Measurements from ENCODE around the gene PPP2R2D.

PPP2R2D gene

DNA sequence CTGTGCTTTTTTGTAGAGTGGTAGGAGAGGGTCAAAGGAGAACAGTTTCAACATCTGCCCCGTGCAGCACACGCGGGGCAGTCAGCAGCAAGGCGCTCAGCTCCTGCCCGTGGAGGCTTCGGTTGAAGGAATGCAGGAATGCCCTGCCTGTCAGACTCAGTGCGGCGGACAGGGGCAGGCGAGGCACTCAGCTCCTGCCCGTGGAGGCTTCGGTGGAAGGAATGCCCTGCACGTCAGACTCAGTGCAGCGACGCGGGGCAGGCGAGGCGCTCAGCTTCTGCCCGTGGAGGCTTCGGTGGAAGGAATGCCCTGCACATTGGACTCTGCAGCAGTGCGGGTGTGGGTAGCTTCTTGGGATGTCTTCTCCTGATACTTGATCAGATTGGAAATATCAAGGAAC, 37.0 kb downstream of the PPP2R2D start:
- H3K4me3 ChIP-seq (ENCODE audit: low read depth, low read length) = no peak overlapping the region
- no peak for DNase-seq
- H3K27me3 ChIP-seq (replicated peaks) = no peaks in the 10 kb centered on the region
- TF ChIP-seq, protein P1, sequence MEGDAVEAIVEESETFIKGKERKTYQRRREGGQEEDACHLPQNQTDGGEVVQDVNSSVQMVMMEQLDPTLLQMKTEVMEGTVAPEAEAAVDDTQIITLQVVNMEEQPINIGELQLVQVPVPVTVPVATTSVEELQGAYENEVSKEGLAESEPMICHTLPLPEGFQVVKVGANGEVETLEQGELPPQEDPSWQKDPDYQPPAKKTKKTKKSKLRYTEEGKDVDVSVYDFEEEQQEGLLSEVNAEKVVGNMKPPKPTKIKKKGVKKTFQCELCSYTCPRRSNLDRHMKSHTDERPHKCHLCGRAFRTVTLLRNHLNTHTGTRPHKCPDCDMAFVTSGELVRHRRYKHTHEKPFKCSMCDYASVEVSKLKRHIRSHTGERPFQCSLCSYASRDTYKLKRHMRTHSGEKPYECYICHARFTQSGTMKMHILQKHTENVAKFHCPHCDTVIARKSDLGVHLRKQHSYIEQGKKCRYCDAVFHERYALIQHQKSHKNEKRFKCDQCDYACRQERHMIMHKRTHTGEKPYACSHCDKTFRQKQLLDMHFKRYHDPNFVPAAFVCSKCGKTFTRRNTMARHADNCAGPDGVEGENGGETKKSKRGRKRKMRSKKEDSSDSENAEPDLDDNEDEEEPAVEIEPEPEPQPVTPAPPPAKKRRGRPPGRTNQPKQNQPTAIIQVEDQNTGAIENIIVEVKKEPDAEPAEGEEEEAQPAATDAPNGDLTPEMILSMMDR (IDR thresholded peaks at IDR 0.05; ENCODE audit: low read depth, low read length, missing control alignments) = no peak
- in situ Hi-C loops (cut with HindIII; ENCODE audit: low pct_ligation_motif_present, low sequenced_read_pairs) = no loop called here
- H3K27ac ChIP-seq = no peak overlapping the region
- peaks cover 19% of the 10 kb centered on the region for H3K36me3 ChIP-seq (replicated peaks)

GRCh38 chr10:131938681-131939080, 37.9 kb downstream of the PPP2R2D start:
- Histone ChIP-seq H3K36me3 (replicated peaks) (peaks cover 19% of the 10 kb centered on the region), H3K27ac (no peak overlapping the region)

DNA sequence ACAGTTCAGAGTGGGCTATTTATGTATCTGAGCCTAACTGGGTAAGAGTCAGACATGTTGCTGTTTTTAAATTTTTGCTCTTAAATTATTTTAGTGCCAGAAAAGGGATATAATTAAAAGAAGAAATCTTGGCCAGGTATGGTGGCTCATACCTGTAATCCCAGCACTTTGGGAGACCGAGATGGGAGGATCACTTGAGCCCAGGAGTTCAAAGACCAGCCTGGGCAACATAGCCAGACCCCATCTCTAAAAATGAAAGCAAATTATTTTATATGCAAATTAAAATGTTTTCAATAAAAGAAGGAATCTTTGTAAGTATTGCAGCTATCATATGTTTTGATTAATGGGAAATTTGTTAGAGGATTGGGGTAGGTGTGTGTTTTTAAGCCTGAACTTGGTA, 41.6 kb downstream of the PPP2R2D start:
- H3K27me3 ChIP-seq (replicated peaks) = no peaks in the 10 kb centered on the region
- H3K27ac ChIP-seq = no peak overlapping the region
- in situ Hi-C loops (cut with HindIII; ENCODE audit: low pct_ligation_motif_present, low sequenced_read_pairs) = no loop called here
- TF ChIP-seq, protein P1 (IDR thresholded peaks at IDR 0.05; ENCODE audit: low read depth, low read length, missing control alignments) = no peak
- no peak for DNase-seq
- peaks cover 18% of the 10 kb centered on the region for H3K36me3 ChIP-seq (replicated peaks)
- no peak overlapping the region for H3K4me3 ChIP-seq (ENCODE audit: low read depth, low read length)

More at GRCh38 chr10:131938681-131939080, 37.9 kb downstream of the PPP2R2D start:
- TF ChIP-seq, protein P1 (IDR thresholded peaks at IDR 0.05; ENCODE audit: low read depth, low read length, missing control alignments) = no peak
- H3K4me3 ChIP-seq (ENCODE audit: low read depth, low read length) = no peak overlapping the region
- in situ Hi-C loops (cut with HindIII; ENCODE audit: low pct_ligation_motif_present, low sequenced_read_pairs) = no loop called here
- no peaks in the 10 kb centered on the region for H3K27me3 ChIP-seq (replicated peaks)
- DNase-seq = no peak

GRCh38 chr10:131943021-131943814, 42.4 kb downstream of the PPP2R2D start:
- TF ChIP-seq, protein P1 (IDR thresholded peaks at IDR 0.05; ENCODE audit: low read depth, low read length, missing control alignments) = peak; percentile 66
- Histone ChIP-seq H3K27me3 (replicated peaks) (no peaks in the 10 kb centered on the region), H3K36me3 (replicated peaks) (peaks cover 20% of the 10 kb centered on the region), H3K4me3 (ENCODE audit: low read depth, low read length) (no peak overlapping the region), H3K27ac (no peak overlapping the region)
- in situ Hi-C loops (cut with HindIII; ENCODE audit: low pct_ligation_motif_present, low sequenced_read_pairs) = no loop called here
- DNase-seq = no peak

DNA sequence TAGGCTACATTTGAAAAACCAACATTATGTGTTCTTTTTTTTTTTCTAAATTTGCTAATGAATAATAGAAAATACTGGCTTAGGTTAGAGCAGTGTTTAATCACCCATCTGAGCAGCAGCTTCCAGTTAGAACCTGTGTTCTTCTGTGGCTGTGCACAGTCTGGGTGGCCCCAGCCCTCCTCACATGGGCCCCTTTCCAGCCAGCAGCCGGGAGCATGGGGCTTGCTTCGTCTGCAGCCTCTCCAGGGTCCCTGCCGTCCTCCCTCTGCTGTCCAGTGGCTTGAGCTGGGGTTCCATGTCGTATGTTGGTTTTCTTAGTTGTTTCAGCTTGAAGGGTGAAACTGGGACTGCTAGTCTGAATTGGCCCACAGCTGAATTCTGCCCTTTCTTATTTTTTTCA, 43.6 kb downstream of the PPP2R2D start:
- in situ Hi-C loops (cut with HindIII; ENCODE audit: low pct_ligation_motif_present, low sequenced_read_pairs) = no loop called here
- Histone ChIP-seq H3K27ac (no peak overlapping the region), H3K4me3 (ENCODE audit: low read depth, low read length) (no peak overlapping the region), H3K27me3 (replicated peaks) (no peaks in the 10 kb centered on the region), H3K36me3 (replicated peaks) (peaks cover 26% of the 10 kb centered on the region)
- TF ChIP-seq, protein P1 (IDR thresholded peaks at IDR 0.05; ENCODE audit: low read depth, low read length, missing control alignments) = no peak
- no peak for DNase-seq

Measured in brain microvascular endothelial cell (primary cell).